GM18870 (cell line): ENCODE measurements around the gene NIN.

Experiments used
- ATAC-seq: cut with Tn5 transposase; IDR thresholded peaks from one replicate; pipeline ENCODE4 v1.9.1; 2021; ENCODE audit warnings: moderate library complexity; ENCODE audit not compliant: unreplicated experiment

Gene NIN

DNA sequence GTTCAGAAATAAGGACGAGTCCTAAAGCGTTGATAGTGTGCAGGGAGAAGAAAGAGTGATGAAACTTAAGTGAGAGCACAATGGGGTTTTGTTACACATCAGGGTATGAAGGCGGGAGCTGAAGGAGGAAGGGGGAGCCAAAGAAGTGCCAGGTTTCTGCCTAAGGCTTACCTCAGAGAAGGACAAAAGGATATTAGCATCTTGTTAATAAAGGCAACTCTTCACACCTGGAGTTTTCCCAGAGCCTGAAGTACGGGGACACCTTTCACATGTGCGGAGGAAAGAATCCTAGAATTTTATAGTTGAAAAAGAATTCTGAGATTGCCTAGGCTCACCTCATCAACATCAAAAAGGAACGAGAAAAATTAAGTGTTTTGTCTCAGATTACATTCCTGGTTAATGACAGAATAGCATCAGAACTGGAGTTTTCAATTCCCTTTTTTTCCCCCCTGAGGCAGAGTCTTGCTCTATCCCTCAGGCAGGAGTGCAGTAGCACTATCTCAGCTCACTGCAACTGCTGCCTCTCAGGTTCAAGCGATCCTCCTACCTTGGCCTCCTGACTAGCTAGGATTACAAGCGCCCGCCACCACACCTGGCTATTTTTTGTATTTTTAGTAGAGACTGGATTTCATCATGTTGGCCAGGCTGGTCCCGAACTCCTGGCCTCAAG lies 160.6 kb downstream of the NIN start:
- ATAC-seq, result no peak
